Heart left ventricle (tissue), 13 donors: ENCODE measurements around the gene AP3B2.

ENCODE experiments used
- POLR2A ChIP-seq, 2 donors: fragments of 450-650 bp; IDR thresholded peaks; one replicate each; pipeline ENCODE4 v1.6.1; 2017; ENCODE audit warnings: antibody characterized with exemption in 2 of 2, mild to moderate bottlenecking in 2 of 2, moderate library complexity in 2 of 2
- TF ChIP-seq, protein P1 (sequence below), 12 donors: fragments of 200-600 bp; sonication (generic) in 4 of 12; IDR thresholded peaks; one replicate each; pipeline versions ENCODE4 v1.5.0 to v1.8.0; 2018 to 2022; ENCODE audit warnings: antibody characterized with exemption in 12 of 12, mild to moderate bottlenecking in 5 of 12
- donor health status: ischemic (EF 13 %, LVEDD 7.1; RV severe dilation, severe dysfunction).
- donor health status: DM: no; HTN: yes; CAD: no.
- donor health status: DM: no; HTN: no; CAD: no.
- donor health status: ischemic (EF 25% LVEDD 6.9; RV normal size, moderate dysfunction).
- donor health status: ischemic (EF 25% LVEDD 5.7; RV mildly dilated, moderate dysfunction).
- donor health status: ischemic (EF 35%, LVEDD 5.7; RV mildly dilated, moderate dysfunction).
- donor health status: nonischemic (EF 11% LVEDD 7.7; RV severe dilation, severe dysfunction).
- donor health status: DM: yes; HTN: yes; CAD: no.
- donor health status: PGD.
- donor health status: ischemic (EF 29% LVEDD 5.4; RV normal size, mild dysfunction).
- donor health status: nonischemic (EF 23%, LVEDD 6.1; RV moderate dilation, normal function).

DNA sequence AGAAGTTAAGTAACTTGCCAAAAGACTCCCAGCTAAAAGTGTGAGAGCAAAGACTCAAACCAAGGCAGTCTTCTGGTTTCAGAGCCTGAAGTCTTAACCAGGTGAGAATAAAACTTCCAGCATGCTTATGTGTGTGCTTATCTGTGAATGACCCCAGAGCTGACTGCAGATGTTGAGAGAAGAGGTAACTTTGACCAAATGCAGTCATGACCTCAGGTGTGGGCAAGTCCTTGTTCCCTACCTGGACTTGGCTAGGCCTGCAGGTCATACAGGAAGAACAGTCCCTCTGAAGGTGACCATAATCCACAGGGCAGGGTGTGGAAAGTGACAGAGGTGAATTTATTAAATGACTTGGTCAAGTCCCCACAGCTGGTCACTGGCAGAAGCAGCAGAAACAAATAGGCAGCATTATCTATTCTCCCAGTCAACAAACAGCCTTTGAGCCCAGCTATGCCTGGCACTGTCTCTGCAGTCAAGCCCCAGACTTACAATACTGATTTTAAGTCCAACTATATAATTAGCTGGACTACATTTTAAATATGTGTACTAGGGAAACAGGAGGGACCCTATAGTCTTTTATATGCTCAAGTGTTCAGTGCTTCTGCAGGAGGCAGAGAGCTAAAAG is 59.5 kb downstream of the AP3B2 start:
- TF ChIP-seq, protein P1, sequence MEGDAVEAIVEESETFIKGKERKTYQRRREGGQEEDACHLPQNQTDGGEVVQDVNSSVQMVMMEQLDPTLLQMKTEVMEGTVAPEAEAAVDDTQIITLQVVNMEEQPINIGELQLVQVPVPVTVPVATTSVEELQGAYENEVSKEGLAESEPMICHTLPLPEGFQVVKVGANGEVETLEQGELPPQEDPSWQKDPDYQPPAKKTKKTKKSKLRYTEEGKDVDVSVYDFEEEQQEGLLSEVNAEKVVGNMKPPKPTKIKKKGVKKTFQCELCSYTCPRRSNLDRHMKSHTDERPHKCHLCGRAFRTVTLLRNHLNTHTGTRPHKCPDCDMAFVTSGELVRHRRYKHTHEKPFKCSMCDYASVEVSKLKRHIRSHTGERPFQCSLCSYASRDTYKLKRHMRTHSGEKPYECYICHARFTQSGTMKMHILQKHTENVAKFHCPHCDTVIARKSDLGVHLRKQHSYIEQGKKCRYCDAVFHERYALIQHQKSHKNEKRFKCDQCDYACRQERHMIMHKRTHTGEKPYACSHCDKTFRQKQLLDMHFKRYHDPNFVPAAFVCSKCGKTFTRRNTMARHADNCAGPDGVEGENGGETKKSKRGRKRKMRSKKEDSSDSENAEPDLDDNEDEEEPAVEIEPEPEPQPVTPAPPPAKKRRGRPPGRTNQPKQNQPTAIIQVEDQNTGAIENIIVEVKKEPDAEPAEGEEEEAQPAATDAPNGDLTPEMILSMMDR (IDR thresholded peaks at IDR 0.05): no peak
- no peak for TF ChIP-seq POLR2A (IDR thresholded peaks at IDR 0.05)
